Measurements from ENCODE around the gene ARHGAP42.

The ARHGAP42 gene

DNA sequence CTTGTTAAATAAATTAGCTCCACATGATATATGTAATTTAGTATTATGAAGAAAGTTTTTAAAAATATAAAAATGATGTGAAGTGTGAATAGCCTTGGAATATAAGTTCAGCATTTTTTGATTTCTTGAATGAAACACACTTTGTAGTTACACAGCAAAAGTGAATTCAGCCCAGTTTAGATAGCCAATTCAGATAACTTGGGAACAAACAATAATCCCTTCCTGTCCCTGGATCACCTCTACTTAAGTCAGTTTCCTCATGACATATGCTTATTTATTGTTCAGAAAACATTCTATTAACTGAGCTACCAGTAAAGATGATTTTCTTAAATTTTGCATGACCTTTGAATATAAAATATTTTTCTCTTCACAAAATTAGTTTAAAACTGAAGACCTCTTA lies 335.2 kb downstream of the ARHGAP42 start:
- no peak for DNase-seq (ENCODE audit: low read depth)

DNA sequence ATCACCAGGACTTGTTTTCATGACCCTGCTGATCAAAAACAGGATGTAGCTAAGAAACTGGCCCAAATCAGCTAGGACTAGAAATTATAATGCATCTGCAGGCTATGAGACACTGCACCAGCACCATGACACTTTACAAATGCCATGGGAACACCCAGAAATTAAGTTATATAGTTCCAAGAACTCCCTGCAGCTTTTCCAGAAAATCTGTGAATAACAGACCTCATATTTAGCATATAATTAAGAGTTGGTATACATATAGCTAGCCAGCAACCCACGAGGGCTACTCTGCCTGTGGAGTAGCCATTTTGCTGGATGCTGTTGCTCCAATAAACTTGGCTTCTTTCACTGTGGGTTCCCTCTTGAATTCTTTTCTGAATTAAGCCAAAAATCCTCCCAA lies 341.6 kb downstream of the ARHGAP42 start:
- no peak for DNase-seq (ENCODE audit: low read depth)

DNA sequence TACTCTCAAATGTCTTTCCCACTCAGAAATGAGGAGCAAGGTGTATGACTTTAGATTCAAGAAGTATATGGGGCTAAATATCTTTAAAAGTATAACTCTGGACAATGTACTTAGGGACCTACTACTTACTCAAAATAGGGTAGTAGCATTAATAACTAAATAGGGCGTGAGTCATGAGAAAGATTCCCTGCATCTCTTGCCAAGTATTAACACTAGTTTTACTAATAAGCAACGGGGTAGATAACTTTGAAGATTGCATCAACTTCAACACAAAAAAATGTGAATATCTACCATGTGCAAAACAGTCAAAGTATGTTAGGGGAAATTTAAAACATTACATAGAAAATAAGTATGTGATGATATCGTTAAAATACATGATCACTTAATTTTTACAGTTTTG lies 342.9 kb downstream of the ARHGAP42 start:
- no peak for DNase-seq (ENCODE audit: low read depth)

DNA sequence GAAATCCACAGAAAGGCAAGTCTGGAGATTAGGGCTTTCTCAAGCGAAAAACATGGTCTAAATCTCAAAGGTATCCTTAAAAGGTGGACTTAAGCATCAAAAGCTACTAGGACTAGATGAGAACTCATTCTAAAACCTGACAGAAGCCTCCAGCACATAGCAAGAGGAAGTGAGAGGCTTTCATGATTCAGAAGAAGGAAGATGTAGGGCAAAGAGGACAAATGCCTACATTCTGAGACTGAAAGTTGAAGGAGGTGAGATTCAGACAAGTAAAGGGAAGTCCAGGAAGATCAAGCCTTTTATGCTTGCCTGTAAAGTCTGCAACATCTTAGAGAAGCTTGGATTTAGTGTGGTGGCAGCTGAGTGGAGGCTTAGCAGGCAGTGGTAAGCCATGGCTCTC lies 343.6 kb downstream of the ARHGAP42 start:
- DNase-seq (ENCODE audit: low read depth), result no peak

- no peak for DNase-seq (ENCODE audit: low read depth)
Observed at GRCh38 chr11:101031713-101032112, 344.6 kb downstream of the ARHGAP42 start.

DNA sequence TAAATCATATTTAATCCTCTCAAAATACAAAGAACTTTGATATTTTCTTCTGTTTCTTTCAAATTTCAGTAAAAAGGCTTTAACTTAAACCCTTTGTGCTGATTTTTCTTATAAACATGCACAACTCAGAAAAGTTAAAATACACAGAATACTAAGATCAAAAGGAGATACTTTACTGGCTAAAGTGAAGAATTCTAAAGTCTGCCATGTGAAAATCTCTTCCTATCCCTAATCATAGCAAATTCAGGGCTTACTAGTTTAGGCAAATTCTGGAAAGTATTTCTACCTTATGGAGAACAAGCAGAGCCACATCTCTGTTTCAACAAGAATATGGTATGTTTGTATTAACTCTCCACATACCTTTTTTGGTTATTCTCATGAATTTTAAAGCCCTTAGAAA lies 345.9 kb downstream of the ARHGAP42 start:
- DNase-seq (ENCODE audit: low read depth), result no peak

DNA sequence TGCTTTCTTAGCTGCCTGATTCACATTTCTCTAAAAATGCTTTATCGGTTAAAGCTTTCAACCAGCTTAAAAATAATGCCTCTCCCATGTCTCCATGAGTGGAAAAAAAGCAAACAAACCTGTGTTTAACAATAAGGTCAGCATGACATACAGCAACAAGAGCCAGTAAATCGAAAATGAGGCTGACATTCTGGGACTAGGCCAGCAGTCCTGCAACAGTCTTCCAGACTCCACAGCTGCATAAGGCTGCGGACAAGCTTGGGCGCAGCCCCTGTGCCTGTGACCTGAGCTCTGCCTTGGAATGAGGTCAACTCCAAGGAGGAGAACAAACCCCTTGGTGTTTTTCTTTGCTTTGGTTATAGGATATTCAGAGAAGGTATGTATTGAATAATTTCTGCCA lies 347.0 kb downstream of the ARHGAP42 start:
- no peak for DNase-seq (ENCODE audit: low read depth)

- DNase-seq (ENCODE audit: low read depth), result no peak
Observed at GRCh38 chr11:101035872-101036271, 348.8 kb downstream of the ARHGAP42 start.
